HG03066 (cell line): ENCODE results near the gene IGSF9.

ENCODE experiments used
- ATAC-seq: cut with Tn5 transposase; IDR thresholded peaks from one replicate; pipeline ENCODE4 v1.9.1; 2021; ENCODE audit warnings: low read depth; ENCODE audit not compliant: unreplicated experiment

The IGSF9 gene, protein sequence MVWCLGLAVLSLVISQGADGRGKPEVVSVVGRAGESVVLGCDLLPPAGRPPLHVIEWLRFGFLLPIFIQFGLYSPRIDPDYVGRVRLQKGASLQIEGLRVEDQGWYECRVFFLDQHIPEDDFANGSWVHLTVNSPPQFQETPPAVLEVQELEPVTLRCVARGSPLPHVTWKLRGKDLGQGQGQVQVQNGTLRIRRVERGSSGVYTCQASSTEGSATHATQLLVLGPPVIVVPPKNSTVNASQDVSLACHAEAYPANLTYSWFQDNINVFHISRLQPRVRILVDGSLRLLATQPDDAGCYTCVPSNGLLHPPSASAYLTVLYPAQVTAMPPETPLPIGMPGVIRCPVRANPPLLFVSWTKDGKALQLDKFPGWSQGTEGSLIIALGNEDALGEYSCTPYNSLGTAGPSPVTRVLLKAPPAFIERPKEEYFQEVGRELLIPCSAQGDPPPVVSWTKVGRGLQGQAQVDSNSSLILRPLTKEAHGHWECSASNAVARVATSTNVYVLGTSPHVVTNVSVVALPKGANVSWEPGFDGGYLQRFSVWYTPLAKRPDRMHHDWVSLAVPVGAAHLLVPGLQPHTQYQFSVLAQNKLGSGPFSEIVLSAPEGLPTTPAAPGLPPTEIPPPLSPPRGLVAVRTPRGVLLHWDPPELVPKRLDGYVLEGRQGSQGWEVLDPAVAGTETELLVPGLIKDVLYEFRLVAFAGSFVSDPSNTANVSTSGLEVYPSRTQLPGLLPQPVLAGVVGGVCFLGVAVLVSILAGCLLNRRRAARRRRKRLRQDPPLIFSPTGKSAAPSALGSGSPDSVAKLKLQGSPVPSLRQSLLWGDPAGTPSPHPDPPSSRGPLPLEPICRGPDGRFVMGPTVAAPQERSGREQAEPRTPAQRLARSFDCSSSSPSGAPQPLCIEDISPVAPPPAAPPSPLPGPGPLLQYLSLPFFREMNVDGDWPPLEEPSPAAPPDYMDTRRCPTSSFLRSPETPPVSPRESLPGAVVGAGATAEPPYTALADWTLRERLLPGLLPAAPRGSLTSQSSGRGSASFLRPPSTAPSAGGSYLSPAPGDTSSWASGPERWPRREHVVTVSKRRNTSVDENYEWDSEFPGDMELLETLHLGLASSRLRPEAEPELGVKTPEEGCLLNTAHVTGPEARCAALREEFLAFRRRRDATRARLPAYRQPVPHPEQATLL

DNA sequence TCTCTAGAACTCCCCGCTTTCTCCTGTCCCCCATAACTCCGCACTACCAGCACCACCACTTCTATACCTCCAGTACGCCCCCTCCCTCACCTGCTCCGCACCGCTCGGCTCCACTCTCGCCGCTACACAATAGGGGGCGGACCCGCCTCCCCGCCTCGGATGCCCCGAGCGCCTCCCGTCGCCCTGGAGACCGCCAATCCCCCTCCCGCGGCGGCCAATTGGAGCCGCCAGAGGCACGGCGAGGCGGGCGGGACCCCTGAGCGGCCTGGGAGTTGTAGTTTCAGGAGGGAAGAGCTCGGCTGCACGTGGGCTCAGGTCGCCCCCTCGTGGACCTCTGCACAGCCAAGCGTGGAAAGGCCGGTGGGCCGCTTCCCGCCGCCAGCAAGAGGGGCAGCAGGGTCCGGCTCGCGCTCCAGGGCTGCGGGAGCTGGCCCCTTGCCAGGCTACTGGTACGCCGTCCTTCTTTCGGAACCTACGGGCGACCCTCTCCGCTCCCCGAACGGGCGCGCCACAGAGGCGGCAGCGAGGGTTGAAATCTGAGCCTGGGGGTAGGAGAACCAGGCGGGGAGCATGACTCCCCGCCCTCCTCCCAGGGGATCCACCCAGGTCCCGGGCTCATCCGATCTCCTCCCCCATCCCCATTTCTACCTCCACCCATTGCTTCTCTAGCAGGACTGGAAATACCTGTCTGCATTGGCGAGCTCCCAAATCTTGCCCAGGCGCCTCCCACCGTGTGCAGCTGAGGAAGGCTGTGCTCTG lies at the start of gene IGSF9:
IGSF9 (minus strand) TSS at position 131 of the 759 bp plus-strand sequence. CDS start 2,159 bp downstream, outside the sequence.
- ATAC-seq = no peak

GRCh38 chr1:159994896-159995295 lies 49.5 kb upstream of the IGSF9 start:
- ATAC-seq = no peak

- no peak for ATAC-seq
These were observed 48.5 kb upstream of the IGSF9 start for GRCh38 chr1:159993911-159994310.

DNA sequence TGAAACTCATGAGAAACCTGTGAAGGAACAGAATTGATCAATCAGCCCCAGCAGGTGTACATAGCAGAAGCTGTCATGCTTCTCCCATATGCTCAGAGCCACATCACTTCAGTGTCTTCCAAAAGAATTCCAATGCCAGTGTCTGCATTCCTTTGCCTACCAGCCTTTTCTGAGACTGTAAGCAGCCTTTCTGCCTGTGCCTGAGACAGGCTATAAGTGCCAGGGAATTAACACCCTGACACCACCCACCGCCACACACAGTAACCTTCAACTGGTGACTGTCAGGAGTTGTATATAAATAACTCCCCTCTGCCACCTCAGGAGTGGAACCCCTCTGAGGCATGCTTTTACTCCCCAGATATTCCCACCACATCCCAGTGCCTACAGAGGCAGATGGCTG lies 46.7 kb upstream of the IGSF9 start:
- ATAC-seq = no peak

DNA sequence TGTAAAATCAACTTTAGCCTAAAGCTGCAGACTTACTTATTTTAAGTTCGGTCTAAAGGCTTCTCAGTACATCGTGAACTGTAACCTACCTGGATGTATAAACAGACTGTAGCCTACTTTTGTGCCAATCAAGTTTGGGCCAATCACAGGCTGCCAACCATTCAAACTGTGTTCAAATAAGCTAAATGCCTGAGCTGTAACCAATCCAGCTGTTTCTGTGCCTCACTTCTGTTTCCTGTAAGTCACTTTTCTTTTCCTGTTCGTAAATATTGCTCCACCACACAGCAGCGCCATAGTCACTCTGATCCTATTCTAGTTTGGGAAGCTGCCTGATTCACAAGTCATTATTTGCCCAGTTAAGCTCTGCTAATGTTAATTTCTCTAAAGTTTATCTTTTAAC lies 46.1 kb upstream of the IGSF9 start:
- no peak for ATAC-seq

DNA sequence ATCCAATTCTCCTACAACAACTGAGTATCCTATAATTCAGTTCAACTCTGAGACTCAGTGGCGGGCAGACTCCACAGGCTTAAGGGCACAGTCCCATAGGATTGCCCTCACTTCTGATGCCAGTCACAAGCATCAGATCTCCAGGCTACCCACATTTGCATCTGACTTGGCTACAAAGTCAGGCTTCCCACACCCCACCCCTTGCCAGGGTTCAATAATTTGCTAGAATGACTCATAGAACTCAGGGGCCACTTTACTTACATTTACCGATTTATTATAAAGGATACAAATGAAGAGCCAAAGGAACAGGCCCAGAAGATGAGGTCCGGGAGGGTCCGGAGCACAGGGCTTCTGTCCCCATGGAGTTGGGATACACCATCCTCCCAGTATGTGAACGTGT lies 44.6 kb upstream of the IGSF9 start:
- no peak for ATAC-seq

DNA sequence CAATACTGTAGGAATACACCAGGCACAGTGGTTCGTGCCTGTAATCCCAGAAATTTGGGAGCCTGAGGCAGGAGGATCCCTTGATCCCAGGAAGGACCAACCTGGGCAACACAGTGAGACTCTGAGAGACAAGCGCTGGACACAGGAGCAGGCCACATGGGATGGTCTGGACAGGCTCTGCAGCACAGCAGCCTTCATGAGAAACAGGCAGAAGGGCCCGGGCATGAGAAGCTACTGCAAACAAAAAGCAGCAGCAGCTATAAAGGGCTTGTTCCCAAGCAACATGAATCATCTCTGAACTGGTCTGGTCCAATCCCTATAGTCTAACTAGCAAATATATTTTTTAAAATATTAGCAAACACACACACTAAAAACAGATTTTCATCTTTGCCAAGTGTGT lies 44.2 kb upstream of the IGSF9 start:
- no peak for ATAC-seq

- ATAC-seq = no peak
These were observed 42.6 kb upstream of the IGSF9 start for GRCh38 chr1:159988006-159988405.

DNA sequence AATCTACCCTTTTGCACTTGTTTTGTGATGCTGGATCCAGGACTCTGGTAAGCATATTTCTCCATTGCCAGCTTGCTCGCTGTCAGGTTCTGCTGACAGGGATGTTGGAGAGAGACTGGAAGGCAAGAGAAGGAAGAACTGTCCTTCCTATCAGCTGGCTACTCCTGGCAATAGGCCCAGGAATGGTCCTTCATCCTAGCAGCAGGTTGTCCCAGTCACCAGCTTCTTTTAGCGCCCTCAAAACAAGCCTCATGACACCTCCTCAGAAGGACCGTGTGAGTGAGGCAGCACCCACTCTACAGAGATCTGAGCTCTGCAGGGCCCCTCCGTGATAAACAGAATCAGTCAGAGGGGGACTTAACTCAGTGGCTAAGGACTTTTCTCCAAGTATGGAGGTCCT lies 41.8 kb upstream of the IGSF9 start:
- ATAC-seq = no peak

DNA sequence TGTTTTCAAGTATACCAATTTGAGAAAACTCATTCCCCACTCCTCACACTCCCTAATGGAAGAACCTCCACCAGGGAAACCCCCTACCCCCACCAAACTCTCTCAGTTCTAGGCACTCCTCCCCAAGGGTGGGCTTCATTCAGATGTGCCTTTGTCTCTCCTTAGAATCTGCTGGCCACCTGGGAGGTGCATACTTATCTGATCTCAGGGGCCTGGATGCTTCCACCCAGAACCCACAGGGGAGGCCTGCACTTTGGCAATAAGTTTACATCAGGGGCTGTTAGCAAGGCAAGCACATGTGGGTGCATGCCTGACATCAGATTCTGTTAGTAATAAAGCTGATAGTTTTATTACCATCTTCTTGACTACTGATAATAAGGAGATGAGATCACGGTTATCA lies 41.1 kb upstream of the IGSF9 start:
- no peak for ATAC-seq

GRCh38 chr1:159986093-159986492 lies 40.7 kb upstream of the IGSF9 start:
- ATAC-seq = no peak

GRCh38 chr1:159985473-159985872 lies 40.1 kb upstream of the IGSF9 start:
- ATAC-seq = no peak

DNA sequence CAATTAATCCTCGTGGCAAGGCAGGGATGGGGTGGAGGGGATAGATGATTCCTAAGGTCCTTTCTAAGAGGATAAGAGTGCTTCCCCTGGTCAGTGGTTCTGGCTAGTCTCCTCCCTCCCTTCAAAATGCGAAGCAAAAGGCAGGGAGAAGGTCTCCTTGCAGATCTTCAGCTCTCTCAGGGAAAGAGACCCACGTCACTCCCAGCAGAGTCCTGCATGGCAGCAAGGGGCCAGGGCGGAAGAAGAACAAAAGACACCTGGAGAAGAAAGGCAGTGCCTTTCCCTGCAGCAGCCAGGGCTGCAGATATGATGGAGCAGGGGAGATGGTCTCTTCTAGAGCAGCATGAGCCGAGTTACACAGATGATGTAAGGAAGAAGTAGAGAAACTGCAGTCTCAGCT lies 38.3 kb upstream of the IGSF9 start:
- ATAC-seq = no peak

- ATAC-seq = no peak
These were observed 36.9 kb upstream of the IGSF9 start for GRCh38 chr1:159982280-159982679.

GRCh38 chr1:159981351-159982055 lies 36.1 kb upstream of the IGSF9 start:
- no peak for ATAC-seq

DNA sequence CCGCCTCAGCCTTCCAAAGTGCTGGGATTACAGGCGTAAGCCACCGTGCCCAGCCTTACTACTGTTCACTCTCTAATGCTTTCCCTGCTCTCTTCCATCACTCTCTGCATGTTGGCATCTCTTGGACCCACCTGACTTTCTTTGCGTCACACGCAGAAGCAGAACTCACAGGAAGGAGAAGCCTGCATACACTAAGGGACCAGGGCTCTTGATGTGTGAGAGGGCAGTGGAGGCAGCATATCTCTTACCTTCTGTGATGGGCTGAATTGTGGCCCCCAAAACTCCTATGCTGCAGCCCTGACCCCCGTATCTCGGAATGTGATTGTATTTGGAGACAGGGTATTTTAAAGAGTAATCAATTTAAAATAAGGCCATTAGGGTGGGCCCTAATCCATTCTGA lies 35.4 kb upstream of the IGSF9 start:
- ATAC-seq = no peak

GRCh38 chr1:159980076-159980475 lies 34.7 kb upstream of the IGSF9 start:
- no peak for ATAC-seq

- ATAC-seq = no peak
These were observed 33.8 kb upstream of the IGSF9 start for GRCh38 chr1:159979257-159979656.

- no peak for ATAC-seq
These were observed 32.6 kb upstream of the IGSF9 start for GRCh38 chr1:159978107-159978398.
